Activated CD8-positive, alpha-beta memory T cell treated with anti-CD3 and anti-CD28 coated beads for 4 hours (primary cell): ENCODE results near the gene SPHKAP.
"Not testable (repeated sequence)": the region's sequence is repeated elsewhere in the genome, so short reads cannot be mapped to it uniquely, and the experiment has no call there.

Experiments
- DNase-seq, 2 donors: peaks; one replicate each; pipeline ENCODE4 v3.0.0-alpha.2; 2020; ENCODE audit warnings: low read depth in 2 of 2

SPHKAP gene

GRCh38 chr2:228103379-228103778 is 78.1 kb downstream of the SPHKAP start:
- no peak for DNase-seq

- no peak for DNase-seq
Observed at GRCh38 chr2:228102949-228103348, 78.5 kb downstream of the SPHKAP start.

- no peak for DNase-seq
Observed at GRCh38 chr2:228094377-228094921, 87.0 kb downstream of the SPHKAP start.

DNA sequence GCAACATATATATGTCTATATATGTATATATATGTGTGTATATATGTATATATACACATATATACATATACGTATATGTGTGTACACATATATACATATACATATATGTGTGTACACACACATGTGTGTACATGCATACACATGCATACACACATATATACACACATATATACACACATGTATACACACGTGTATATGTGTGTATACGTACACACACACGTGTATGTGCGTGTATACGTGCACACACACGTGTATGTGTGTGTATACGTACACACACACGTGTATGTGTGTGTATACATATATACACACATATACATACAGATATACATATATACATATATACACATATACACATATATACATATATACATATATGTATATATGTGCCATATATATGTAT is 89.4 kb downstream of the SPHKAP start:
- DNase-seq: no peak

DNA sequence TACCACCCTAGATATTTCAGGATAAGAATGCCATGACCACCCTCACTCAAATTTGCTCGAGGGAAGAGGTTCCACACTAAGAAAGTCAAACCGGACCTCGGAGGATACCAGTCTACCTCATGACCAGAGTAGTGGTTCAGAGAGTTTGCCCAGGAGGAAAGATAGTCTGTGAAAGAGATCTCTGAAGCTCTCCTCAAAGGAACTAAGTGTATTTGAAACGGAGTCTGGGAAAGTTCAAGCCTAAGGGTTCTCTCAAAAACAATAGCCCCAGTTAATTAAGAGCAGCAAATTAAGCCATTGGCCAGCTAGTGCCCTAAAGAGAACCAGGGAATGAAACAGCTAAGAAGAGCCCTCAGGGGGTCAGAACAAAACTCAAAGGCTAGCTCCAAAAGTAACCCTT is 94.9 kb downstream of the SPHKAP start:
- no peak for DNase-seq

GRCh38 chr2:228084717-228085116 is 96.8 kb downstream of the SPHKAP start:
- no peak for DNase-seq

GRCh38 chr2:228083131-228083530 is 98.4 kb downstream of the SPHKAP start:
- DNase-seq: no peak

DNA sequence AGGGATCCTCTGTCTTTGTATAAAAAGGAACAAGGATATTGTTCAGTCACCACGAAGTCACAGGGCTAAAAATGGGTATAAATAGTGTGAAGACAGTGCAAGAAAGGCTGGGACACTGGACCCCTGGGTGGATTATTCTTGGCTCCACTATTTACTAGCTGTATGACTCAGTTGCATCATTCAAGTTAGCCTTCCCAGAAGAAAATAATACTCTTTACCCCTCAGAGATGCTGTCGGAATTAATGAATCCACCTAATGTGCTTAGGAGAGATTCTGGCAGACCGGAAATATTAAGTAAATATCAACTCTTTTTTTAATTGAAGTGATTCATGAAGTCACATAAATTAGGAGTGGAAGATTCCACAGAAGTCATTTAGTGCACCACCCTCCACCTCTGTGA is 98.9 kb downstream of the SPHKAP start:
- DNase-seq: no peak

DNA sequence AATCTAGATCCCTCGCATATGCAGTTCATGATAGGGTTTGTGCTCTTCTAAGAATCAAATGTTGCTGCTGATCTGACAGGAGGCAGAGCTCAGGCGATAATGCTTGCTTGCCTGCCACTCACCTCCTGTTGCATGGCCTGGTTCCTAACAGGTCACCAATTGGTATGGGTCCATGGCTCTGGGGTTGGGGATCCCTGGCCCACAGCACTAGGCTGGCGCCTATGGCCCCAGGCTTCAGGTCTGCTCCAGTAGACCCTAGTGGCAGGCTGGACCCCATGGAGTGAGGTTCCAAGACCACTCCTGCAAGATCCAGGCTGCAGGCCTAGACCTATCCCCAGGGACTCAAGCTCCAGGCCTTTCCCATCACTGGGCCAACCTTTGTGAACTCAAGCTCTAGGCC is 102.3 kb downstream of the SPHKAP start:
- no peak for DNase-seq

DNA sequence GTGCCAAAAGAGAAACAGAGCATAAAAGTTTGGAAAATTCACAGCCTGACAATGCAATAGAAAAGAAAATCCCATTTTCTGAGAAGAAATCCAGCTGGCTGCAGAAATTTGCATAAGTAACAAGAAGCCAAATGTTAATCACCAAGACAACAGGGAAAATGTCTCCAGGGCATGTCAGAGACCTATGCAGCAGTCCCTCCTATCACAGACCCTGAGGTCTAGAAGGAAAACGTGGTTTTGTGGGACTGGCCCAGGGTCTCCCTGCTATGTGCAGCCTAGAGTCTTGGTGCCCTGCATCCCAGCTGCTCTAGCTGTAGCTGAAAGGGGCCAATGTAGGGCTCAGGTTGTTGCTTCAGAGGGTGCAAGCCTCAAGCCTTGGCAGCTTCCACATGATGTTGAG is 104.8 kb downstream of the SPHKAP start:
- DNase-seq: not testable (repeated sequence)

GRCh38 chr2:228072669-228073068 is 108.8 kb downstream of the SPHKAP start:
- DNase-seq: no peak

DNA sequence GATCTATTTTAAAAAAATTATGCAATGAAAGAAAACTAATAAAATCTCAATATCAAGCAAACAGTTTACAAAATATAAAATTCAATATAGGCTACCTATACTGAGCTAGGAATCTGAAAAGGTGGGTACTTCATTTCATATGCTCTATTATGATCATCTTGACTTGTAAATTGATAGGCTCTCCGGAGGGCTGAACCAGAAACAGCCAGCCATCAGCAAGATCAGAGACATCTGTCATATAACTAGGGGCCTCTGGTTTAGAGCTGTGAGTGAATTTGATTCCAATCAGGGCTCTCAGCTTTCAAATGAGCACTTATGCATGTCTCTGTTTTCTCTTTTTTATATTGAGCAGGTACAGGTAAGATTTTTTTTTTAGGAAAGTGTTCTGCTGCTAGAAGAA is 114.2 kb downstream of the SPHKAP start:
- no peak for DNase-seq

GRCh38 chr2:228066126-228066798 is 115.2 kb downstream of the SPHKAP start:
- DNase-seq: no peak

GRCh38 chr2:228065686-228066085 is 115.8 kb downstream of the SPHKAP start:
- no peak for DNase-seq

DNA sequence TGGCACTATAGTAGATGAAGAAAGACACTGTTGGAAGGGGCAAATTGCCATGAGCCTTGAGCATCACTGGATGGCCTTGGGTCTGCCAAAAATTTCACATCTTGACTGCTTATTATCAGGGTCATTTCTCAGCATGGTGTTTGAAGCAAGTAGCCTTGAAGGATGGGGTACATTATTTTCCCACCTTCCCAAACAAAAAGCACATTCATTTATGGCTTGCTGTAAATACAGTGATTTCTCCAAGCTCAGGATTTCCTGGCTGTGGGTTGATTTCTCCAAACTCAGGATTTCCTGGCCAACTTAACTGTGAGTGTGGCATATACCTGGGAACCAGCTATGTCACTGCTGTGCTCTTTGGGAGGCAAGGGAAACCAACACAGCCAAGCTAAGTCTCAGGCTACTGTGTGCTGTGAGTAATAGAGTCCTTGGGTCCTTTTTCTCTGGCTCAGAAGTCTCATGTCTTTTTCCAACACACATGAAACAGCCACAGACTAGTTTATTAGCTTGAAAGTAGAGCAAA is 116.6 kb downstream of the SPHKAP start:
- DNase-seq: no peak

DNA sequence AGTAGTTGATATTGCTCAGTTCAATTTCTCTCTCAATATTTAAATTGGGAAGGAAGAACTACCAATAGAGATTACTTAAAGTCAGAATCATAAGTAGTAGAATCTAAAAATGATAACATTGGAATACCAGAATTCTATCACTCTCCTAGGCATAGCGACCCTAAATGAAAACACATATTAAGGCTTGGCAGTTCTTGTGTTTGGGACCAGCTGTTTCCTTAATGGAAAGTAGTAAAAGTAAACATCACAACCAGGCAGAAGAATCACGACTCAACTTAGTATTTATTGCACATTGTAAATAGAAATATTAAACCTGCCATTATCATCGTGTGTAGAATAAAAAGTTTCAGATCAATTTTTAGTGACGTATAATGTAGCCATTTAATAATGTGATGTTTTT is 117.5 kb downstream of the SPHKAP start:
- DNase-seq: no peak

GRCh38 chr2:228063558-228063957 is 117.9 kb downstream of the SPHKAP start:
- DNase-seq: no peak

GRCh38 chr2:228059735-228060134 is 121.8 kb downstream of the SPHKAP start:
- no peak for DNase-seq

GRCh38 chr2:228056293-228057097 is 125.0 kb downstream of the SPHKAP start:
- no peak for DNase-seq

GRCh38 chr2:228048838-228049490 is 132.5 kb downstream of the SPHKAP start:
- no peak for DNase-seq

DNA sequence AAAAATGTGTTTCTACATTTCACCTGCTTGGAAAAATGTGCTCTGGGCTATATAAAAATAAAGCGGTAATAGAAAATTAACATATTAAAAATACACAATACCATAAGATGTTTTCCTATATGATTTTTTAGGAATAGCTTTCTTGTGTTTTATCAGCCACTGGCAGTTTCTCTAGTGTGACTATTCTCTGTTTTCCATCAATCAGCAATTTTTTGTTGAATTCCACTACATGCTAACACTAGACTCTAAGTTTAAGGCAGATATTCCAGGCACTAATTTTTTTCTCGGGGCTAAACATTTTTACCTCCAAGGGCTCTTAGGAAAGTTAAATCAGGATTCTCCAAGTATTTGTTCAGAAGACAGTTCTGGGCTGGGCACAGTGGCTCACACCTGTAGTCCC is 140.5 kb downstream of the SPHKAP start:
- no peak for DNase-seq

DNA sequence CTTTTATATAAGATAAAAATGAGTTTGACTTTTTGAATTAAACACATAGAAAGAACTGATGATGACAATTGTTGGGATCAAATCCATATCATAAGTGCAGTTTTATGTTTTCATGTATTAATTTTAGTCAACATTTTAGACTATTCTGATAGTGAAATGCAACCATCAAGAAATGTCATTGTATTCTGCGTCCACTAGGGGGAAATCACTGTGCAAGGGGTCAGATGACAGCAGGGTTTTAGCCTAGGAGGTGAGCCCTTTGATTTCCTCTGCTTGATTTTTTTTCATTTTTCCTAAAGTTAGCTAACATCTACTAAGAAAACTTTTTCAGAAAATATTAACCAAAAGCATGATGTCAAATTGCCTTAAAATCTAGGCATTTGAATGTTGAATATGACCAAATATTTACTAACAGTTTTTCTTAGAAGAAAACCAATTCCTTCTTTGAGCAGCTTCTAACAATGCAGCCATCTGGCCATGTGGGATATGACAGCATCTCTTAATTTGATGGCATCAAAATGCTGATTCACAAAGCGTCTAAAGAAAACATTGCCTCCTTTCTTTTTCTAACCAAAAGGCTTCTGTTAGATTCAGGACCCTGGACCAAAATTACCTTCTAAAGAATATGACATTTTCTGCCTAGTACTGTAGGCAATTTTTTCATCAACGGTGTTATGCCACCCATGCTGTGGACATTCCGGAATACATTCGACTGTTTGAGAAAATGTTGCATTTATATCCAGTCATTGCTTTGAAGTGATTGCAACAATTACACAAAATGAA is 141.5 kb downstream of the SPHKAP start:
- no peak for DNase-seq
